Hypothalamus (tissue), 51 donors: ENCODE results near the gene KRT25.

Experiments used
- DNase-seq, 51 donors: peaks; one replicate each; lab custom pipeline; 2025; lab: John Stamatoyannopoulos, UW

KRT25 gene

GRCh38 chr17:40699371-40699770 lies 55.8 kb downstream of the KRT25 start:
- no peak for DNase-seq
